DMS79 treated with DMSO at 0.1 percent for 48 hours (cell line): ENCODE measurements around the gene KCTD2.

ENCODE experiments used
- DNase-seq: peaks from one replicate; lab custom pipeline; 2025; lab: John Stamatoyannopoulos, UW

Gene KCTD2

DNA sequence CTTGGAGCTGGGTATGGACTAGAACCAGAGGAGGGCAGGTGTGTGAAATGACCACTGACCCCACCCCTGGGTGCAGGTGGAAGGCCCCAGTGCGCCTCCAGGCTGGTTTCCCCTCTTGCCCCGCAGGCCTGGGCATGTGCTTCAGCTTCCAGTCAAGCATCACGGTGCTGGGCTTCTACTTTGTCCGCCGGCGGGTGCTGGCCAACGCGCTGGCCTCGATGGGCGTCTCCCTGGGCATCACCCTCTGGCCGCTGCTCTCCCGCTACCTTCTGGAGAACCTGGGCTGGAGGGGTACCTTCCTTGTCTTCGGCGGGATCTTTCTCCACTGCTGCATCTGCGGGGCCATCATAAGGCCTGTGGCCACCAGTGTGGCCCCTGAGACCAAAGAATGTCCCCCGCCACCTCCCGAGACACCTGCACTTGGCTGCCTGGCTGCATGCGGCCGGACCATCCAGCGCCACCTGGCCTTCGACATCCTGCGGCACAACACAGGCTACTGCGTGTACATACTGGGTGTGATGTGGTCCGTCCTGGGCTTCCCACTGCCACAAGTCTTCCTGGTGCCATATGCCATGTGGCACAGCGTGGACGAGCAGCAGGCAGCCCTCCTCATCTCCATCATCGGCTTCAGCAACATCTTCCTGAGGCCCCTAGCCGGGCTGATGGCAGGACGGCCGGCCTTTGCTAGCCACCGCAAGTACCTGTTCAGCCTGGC lies 53.0 kb downstream of the KCTD2 start:
- no peak for DNase-seq

DNA sequence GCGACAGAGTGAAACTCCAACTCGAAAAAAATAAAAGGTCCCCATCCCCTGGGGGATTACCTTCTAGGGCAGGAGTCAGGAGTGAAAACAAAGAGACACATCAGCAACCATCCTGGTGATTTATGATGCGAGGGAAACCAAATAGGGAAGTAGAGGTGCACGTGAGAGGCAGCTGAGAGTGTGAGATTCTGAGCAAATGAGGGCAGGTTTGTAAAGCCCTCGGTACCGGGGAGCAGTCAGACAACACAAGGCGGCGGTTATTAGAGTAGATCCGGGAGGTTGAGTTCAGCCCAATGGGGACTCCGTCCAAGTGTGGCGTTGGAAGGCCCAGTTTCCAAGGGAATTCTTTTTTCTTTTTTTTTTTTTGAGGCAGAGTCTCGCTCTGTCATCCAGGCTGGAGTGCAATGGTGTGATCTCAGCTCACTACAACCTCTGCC lies 55.4 kb downstream of the KCTD2 start:
- no peak for DNase-seq

DNA sequence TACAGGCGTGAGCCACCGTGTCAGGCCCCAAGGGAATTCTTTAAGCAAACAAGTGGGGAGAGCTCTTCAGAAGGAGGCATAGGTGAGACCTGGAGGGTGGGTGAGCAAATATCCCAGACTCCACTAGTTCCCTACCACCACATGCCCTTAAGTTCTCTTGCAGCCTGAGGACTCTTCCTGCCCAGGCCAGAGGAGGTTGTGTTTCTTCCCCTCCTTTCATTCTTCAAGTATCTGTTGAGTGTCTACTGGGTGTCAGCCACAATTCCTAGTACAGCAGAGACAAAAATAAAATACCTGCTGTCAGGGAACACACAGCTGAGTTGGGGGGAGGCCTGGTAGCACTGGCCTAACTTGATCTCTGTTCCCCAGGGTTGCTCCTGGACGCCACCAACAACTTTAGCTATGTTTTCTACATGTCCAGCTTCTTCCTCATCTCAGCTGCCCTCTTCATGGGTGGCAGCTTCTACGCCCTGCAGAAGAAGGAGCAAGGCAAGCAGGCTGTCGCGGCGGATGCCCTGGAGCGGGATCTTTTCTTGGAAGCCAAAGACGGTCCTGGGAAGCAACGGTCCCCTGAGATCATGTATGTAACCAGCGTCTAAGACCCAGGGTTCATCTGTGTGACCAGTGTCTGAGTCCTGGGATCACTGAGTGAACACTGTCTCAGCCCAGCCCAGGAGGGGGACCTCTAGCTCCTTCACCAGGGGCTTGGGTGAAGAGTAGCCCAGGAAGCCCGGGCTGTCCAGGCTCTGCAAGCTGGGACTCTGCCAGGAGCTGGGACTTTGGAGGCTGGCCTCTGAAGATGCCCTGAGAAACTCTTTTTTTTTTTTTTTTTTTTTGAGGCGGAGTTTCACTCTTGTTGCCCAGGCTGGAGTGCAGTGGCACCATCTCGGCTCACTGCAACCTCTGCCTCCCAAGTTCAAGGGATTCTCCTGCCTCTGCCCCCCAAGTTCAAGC lies 56.9 kb downstream of the KCTD2 start:
- peak; percentile 7 for DNase-seq

DNA sequence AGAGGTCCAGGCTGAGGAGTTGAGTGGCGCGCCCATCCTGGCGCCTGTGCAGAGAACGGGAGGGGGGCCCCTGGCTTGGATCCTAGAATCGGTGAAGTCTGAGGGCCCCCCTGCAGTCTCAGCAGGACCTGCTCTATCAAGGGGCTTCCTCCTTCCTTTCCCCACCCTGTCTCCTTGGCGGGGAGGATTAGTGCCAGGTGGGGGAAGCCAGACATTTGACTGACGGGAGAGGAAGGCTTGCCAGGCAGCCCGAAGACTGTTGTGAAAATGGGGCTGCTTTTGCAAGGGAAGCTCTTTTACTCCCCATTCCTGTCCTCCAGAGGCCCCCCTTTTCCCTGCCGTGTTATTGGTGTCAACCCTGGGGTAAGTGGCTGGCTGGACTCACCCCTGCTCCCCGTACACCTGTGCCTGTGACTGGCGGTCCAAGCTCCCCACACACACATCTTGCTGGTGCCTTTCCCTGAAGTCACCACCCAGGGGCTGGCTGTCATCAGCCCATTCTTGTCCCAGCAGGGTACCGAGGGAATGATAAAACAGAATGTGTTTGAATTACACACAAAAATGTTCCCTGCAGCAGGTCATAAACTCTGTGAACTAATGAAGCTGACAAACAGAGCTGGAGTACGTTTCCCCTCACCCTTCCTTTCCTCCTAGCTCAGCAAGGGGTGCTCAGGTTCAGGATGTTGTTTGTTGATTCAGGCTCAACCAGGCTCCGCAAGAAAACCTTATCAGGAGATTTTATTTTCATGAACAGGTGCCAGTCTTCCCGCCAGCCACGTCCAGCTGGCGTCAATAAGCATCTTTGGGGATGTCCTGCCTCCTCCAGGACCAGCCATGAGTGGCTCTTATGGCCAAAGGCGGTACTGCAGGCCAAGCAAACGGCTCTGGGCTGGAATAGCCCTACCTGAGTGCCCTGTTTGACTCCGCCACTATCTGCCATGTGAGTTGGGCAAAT lies 58.4 kb downstream of the KCTD2 start:
- DNase-seq: peak; percentile 47

DNA sequence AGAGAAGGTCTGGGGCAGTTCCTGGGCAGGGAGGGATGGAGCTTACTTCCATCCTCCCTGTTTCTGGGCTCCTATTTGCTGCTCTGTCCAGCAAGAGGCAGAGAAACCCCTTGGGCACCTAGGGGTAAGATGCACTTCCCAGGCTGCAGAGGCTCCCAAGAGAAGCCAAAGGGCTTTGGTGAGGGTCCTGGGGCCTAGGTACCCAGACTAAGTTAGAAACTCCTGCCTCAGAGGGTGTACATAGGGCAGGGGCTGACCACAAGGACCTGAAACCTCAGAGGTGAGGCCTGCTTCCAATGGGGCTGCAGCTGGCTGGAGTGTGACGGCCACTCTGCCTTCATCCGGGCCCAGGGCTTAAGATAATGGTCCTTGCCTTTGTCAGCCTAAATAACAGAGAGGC lies 61.2 kb downstream of the KCTD2 start:
- DNase-seq: no peak

DNA sequence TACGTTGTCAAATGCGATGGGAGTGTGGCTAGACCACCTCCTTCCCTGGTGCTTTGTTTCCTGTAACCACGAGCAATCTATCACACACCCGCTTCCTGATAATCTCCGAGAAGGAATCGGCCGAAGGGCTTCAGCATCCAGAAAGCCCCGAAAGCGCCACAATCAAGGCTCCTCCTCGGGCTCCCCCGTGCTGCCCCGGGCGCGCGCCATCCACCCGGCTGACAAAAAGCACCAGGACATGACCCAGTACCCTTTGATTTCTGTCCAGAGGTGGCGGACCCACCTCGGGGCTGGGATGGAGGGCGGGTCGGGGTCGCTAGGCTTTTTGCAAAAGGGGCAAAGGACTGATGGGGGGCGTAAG lies 62.0 kb downstream of the KCTD2 start:
- DNase-seq: no peak

DNA sequence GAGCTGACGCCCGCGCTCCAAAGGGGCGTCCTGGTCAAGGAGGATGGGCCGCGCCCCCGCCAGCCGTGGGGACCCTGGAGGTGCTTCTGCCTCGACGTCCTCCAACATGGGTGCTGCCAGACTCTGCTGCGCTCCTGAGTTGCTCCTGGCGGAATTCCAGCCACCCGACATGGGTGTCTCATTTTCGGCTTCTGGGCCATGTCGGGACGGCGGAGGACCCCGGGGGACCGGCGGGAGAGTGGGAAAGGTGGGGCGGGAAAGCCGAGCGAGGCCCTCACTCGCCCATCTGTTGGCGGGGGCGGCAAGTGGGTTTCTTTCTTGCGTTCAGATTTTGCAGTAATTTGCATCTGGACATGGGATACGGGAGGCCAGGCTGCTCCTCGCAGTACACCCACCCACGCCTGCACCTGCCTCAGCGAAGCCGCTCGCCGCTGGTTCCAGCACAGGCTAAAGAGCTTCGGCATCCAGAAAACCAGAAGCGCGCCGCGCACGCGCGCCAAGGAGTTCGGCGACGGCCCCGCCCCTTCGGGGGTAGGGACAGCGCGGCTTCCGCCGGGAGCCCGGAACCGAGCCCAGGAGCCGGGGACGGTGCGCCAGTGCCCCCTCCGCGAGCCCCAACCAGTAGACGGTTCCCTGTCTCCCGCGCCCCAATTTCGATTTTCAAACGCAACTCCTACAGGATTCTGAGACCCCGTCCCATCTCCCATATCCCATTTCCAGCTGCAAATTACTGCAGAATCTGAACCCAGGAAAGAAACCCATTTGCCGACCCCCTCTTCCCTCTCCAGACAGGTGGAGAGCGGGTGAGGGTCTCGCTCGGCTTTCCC lies 62.6 kb downstream of the KCTD2 start, which contains the start of gene ARMC7:
ARMC7 (plus strand) TSS at position 563 of the 827 bp plus-strand sequence. CDS start 320 bp downstream, outside the sequence.
- DNase-seq: peak; percentile 73

DNA sequence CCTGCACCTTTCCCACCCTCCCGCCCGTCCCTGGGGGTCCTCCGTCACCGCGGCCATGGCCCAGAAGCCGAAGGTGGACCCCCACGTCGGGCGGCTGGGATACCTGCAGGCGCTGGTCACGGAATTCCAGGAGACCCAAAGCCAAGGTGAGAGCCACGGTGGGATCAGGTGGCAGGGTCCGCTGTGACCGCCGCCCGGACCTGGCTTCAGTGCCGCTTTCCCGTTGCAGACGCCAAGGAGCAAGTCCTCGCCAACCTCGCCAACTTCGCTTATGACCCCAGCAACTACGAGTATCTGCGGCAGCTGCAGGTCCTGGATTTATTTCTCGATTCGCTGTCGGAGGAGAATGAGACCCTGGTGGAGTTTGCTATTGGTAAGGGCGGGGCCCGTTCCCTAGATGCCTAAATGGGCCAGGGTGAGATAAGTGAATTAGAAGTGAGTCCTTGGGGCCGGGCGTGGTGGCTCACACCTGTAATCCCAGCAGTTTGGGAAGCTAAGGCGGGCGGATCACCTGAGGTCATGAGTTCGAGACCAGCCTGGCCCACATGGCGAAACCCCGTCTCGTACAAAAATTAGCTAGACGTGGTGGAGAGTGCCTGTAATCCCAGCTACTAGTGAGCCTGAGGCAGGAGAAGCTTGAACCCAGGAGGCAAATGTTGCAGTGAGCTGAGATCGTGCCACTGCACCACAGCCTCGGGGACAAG lies 63.4 kb downstream of the KCTD2 start:
- no peak for DNase-seq

DNA sequence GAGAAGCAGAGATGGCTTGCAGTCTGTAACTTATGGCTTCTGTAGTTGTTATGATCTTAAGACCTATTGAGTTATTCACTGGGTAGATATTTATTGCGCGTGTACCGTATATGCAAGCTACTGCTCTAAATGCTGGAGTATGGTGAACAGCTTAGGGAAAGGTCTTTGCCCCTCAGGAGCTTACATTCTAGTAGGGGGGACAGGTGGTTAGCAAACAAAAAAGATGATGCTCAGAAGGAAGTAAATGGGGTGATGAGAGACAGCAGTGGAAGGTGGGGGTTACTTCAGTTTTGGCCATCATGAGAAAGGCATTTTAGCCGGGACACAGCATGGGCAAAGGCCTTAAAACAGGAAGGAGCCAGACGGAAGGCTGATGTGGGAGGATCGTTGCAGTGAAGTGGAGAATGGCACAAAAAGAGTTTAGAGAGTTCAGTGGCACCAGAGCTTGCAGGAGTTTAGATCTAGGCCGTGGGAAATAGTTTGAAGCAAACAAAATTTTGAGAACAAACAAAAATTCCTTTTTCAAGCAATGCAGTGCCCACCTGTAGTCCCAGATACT lies 64.8 kb downstream of the KCTD2 start:
- no peak for DNase-seq

DNA sequence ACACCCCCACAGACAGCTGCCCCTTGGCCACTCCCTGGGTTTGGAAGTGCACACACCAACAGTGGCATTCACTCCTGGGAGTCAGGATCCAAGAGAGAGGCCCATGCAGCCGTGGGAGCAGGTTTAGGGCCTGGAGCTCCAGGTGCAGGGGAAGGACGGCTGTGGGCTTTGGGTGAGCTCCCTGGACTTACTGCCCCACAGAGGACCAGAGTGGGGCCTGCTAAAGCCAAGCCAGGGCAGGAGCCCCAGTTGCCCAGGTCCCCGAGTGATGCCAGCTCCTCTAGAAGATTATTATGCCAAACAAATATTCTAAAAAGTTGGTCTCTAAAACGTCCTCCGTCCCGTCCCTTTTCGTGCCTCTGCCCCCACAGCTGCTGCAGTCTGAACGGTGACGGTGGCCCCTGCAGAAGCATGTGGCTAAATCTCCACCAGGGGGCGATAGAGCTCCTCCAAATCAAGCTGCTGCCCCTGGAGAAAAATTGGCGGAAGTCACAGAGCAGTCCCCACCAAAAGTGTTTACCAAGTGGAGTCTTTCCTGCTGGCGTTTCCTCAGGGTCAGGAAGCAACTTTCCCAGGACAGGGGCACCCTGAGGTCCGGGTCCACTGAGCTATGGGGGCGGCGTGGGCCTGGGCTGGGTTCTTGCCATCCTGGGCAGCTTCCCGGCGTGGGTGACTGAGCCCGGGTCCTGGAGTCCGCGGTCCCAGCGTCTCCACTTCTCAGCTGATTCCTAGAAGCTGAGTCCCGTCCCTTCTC lies 67.0 kb downstream of the KCTD2 start:
- DNase-seq: peak; percentile 78

DNA sequence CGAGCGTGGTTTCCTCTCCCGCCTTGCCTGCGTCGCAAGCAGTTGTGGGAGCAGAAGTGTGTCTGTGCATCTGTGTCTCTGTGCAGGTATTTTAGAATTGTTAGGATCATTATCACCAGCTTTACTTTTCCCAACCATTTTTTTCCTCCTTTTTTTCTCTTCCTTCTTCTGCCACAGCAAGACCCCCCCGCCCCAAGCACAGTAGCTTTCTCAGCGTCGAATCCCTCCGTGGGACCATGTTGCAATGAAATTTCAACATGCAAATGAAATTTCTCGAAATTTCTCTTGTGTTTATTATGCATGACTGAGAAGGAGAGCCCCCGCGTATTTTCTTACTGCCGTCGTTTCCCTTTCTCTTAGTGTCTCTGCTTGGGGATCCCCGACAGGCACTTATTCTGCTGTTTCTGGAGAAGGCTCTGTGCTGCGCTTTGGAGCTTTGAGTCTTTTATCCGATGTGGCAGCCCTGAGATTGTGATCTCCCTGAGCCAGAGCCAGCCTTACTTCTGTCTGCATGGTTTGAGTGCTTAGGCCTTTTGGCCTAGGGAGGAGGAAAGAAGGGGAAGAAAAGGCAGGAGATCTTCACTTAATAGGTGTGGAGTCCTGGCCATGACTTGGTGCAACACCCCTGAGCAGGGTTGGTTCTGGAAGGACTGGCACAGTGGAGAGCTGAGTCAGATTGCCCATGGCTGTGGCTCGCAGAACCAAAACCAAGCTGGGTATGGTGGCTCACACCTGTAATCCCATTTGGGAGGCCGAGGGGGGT lies 67.7 kb downstream of the KCTD2 start:
- DNase-seq: no peak
